ENCODE data around the gene IL19. TPM values are rescaled to one million over a fixed set of nuclear protein-coding genes. Genes with fewer than 3 reads are reported as not detected.

Gene IL19
- polyA plus RNA-seq, 1 experiment = 0.07 TPM

DNA sequence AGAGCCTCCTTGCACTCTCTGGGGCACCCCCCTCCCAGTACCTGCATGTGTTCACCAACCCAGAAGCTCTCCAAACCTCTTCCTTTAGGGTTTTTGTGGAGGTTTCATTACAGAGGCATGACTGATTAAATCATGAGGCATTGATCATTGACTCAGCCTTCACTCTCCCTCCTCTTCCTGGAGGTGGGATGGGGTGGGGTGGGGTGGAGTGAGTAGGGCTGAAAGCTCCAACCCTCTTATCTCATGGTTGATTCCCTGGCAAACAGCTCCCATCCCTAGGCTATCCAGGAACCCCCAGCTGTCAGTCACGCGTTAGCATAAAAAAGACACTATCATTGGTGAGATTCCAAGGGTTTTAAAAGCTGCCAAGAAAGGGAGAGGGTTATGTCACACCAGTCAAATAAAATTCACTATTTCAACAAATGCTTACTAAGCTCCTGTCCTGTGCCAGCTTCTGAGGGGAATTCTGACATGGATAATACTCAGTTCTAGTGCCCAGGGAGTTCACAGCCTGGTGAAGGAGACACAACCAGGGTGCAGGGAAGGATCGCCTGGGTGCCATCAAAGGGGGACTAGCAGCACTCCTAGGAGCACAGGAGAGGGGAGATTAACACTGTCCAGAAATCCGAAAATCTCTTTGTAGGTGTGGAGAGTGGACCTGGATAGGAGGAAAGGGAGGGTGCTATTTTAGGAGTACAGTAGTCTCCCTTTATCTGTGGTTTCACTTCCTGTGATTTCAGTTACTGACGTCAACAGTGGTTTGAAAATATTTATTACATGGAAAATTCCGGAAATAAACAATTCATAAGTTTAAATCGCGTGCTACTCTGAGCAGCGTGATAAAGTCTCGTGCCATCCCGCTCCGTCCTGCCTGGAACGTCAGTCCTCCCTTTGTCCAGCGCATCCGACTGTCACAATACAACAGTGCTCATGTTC is 119.8 kb downstream of the IL19 start:
- no peaks in the 10 kb centered on the region for H3K27me3 ChIP-seq (ENCODE audit: control insufficient read depth, insufficient read depth, low read length)
- POLR2A ChIA-PET = no interaction called here
- TF ChIP-seq, protein P1, sequence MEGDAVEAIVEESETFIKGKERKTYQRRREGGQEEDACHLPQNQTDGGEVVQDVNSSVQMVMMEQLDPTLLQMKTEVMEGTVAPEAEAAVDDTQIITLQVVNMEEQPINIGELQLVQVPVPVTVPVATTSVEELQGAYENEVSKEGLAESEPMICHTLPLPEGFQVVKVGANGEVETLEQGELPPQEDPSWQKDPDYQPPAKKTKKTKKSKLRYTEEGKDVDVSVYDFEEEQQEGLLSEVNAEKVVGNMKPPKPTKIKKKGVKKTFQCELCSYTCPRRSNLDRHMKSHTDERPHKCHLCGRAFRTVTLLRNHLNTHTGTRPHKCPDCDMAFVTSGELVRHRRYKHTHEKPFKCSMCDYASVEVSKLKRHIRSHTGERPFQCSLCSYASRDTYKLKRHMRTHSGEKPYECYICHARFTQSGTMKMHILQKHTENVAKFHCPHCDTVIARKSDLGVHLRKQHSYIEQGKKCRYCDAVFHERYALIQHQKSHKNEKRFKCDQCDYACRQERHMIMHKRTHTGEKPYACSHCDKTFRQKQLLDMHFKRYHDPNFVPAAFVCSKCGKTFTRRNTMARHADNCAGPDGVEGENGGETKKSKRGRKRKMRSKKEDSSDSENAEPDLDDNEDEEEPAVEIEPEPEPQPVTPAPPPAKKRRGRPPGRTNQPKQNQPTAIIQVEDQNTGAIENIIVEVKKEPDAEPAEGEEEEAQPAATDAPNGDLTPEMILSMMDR (IDR thresholded peaks at IDR 0.05; ENCODE audit: low read depth, low read length) = no peak
- DNase-seq (ENCODE audit: low read depth, low spot score) = no peak
- peak overlapping the region; percentile 89 for H3K27ac ChIP-seq (ENCODE audit: low read depth, low read length)
- no peaks in the 10 kb centered on the region for H3K9me3 ChIP-seq (ENCODE audit: control insufficient read depth, insufficient read depth, low read length)
- CTCF ChIA-PET = interaction anchor here (1.0 to 1.2 kb wide), 3 partner anchors 25 to 226 kb away, joined by 3 to 4 read pairs (median 3); partner anchors contain the start of gene IL20
- H3K4me3 ChIP-seq (ENCODE audit: low read depth, low read length) = no peak overlapping the region

DNA sequence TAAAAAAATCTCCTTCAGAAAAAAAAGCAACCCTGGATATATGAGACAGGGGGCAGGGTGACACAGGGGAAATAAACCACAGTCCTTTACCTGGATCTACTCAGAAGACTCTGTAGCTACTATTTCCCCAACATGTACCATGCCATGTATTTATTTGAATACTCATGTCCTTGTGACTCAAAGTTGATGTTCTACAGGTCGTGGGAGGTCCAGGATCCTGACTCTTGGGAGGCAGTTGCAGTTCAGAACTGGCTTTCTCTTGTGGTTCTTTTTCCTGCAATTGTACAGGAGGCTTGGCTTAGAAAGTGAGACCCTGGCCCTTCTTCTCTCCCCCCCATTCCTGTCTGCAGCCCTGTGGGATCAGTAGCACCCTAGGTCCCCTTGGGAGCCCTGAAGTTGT is 120.8 kb downstream of the IL19 start:
- ChIA-PET CTCF (interaction anchor here (1.1 to 4.0 kb wide), 2 partner anchors 21 to 26 kb away, joined by 4 to 26 read pairs; partner anchors contain the start of gene IL20), POLR2A (no interaction called here)
- no peak for DNase-seq (ENCODE audit: low read depth, low spot score)

More for the DNA sequence above, 120.8 kb downstream of the IL19 start:
- Histone ChIP-seq H3K27ac (ENCODE audit: low read depth, low read length) (no peak overlapping the region), H3K9me3 (ENCODE audit: control insufficient read depth, insufficient read depth, low read length) (no peaks in the 10 kb centered on the region), H3K4me3 (ENCODE audit: low read depth, low read length) (no peak overlapping the region), H3K27me3 (ENCODE audit: control insufficient read depth, insufficient read depth, low read length) (no peaks in the 10 kb centered on the region)
- TF ChIP-seq, protein P1 (IDR thresholded peaks at IDR 0.05; ENCODE audit: low read depth, low read length) = no peak

Small RNA genes within 50 kb of the gene (small RNA-seq; reads per million reads assigned to genes)
- not detected for gene RF00019 (ENCODE audit: insufficient read length, low read depth)

Other genes with a start within 250 kb of the IL19 start
- gene EIF2D, start 158.3 kb upstream of the IL19 start, polyA plus RNA-seq (2011; rRNA removed) = 71.8 and 74.0 TPM in 2 replicates
- 13.4 and 13.8 TPM in 2 replicates for gene DYRK3, start 135.2 kb upstream of the IL19 start, polyA plus RNA-seq (2011; rRNA removed)
- 64.9 and 76.2 TPM in 2 replicates for gene MAPKAPK2, start 85.9 kb upstream of the IL19 start, polyA plus RNA-seq (2011; rRNA removed)
- not detected in 2 replicates for gene IL10, start 1.7 kb downstream of the IL19 start, polyA plus RNA-seq (2011; rRNA removed)
- gene IL20, start 94.8 kb downstream of the IL19 start, polyA plus RNA-seq (2011; rRNA removed) = not detected in 2 replicates
- 0.60 and 0.73 TPM in 2 replicates for gene IL24, start 126.7 kb downstream of the IL19 start, polyA plus RNA-seq (2011; rRNA removed)
- gene FCMR, start 151.2 kb downstream of the IL19 start, polyA plus RNA-seq (2011; rRNA removed) = 1.1 and 1.2 TPM in 2 replicates
- not detected in 2 replicates for gene PIGR, start 175.7 kb downstream of the IL19 start, polyA plus RNA-seq (2011; rRNA removed)
- not detected in 2 replicates for gene FCAMR, start 199.7 kb downstream of the IL19 start, polyA plus RNA-seq (2011; rRNA removed)